SKM-1 treated with dmso at 0.1 percent for 144 hours (cell line): ENCODE data around the gene NLRC5.
"Not testable (repeated sequence)": the region's sequence is repeated elsewhere in the genome, so short reads cannot be mapped to it uniquely, and the experiment has no call there.

Source experiments
- DNase-seq: peaks from one replicate; lab custom pipeline; 2025; ENCODE audit not compliant: unreplicated experiment; lab: John Stamatoyannopoulos, UW

The NLRC5 gene

GRCh38 chr16:57044931-57045693 lies 55.8 kb downstream of the NLRC5 start:
- DNase-seq, result no peak

GRCh38 chr16:57045694-57046381 lies 56.5 kb downstream of the NLRC5 start:
- no peak for DNase-seq

- no peak for DNase-seq
These were observed 58.7 kb downstream of the NLRC5 start for GRCh38 chr16:57048095-57048494.

GRCh38 chr16:57049678-57050077 lies 60.3 kb downstream of the NLRC5 start:
- DNase-seq, result no peak

GRCh38 chr16:57051696-57052228 lies 62.4 kb downstream of the NLRC5 start:
- DNase-seq, result no peak

- no peak for DNase-seq
These were observed 63.8 kb downstream of the NLRC5 start for GRCh38 chr16:57053206-57053605.

- no peak for DNase-seq
These were observed 65.0 kb downstream of the NLRC5 start for GRCh38 chr16:57054338-57054737.

- no peak for DNase-seq
These were observed 65.4 kb downstream of the NLRC5 start for GRCh38 chr16:57054771-57055170.

GRCh38 chr16:57055671-57056070 lies 66.3 kb downstream of the NLRC5 start:
- no peak for DNase-seq

- no peak for DNase-seq
These were observed 69.0 kb downstream of the NLRC5 start for GRCh38 chr16:57058291-57058861.

GRCh38 chr16:57060323-57061083 lies 71.1 kb downstream of the NLRC5 start:
- DNase-seq, result no peak

- no peak for DNase-seq
These were observed 71.9 kb downstream of the NLRC5 start for GRCh38 chr16:57061084-57061905.

- DNase-seq, result no peak
These were observed 73.0 kb downstream of the NLRC5 start for GRCh38 chr16:57062329-57062728.

- not testable (repeated sequence) for DNase-seq
These were observed 73.8 kb downstream of the NLRC5 start for GRCh38 chr16:57063189-57063588.

GRCh38 chr16:57064995-57065394 lies 75.6 kb downstream of the NLRC5 start:
- DNase-seq, result no peak

- no peak for DNase-seq
These were observed 77.3 kb downstream of the NLRC5 start for GRCh38 chr16:57066625-57067024.

- DNase-seq, result no peak
These were observed 78.0 kb downstream of the NLRC5 start for GRCh38 chr16:57067347-57067746.

- DNase-seq, result no peak
These were observed 79.7 kb downstream of the NLRC5 start for GRCh38 chr16:57069053-57069452.

GRCh38 chr16:57069635-57070370 lies 80.4 kb downstream of the NLRC5 start:
- DNase-seq, result no peak

- DNase-seq, result no peak
These were observed 81.1 kb downstream of the NLRC5 start for GRCh38 chr16:57070424-57070823.
